H9 (cell line): Measurements from ENCODE around the gene DENR. TPM values are rescaled to one million over a fixed set of nuclear protein-coding genes. Genes with fewer than 3 reads are reported as not detected.

ENCODE experiments used
- DNase-seq: peaks from one replicate; pipeline ENCODE4 v3.0.0-alpha.2; 2017
- H2AFZ ChIP-seq: one replicate; pipeline ENCODE4 v1.6.1; 2013; ENCODE audit warnings: mild to moderate bottlenecking, low read length, control low read depth, moderate library complexity
- H2AK5ac ChIP-seq: 2 replicates; pipeline ENCODE4 v1.6.1; 2013; ENCODE audit warnings: low read length, control low read depth, mixed read lengths; ENCODE audit not compliant: insufficient read length
- H2BK120ac ChIP-seq: one replicate; pipeline ENCODE4 v1.6.1; 2013; ENCODE audit warnings: low read depth, mild to moderate bottlenecking, low read length, control low read depth, inconsistent platforms; ENCODE audit not compliant: poor library complexity, severe bottlenecking
- H2BK12ac ChIP-seq: 2 replicates; pipeline ENCODE4 v1.6.1; 2013; ENCODE audit warnings: low read length, control low read depth, mixed read lengths, low read depth; ENCODE audit not compliant: insufficient read length
- H2BK15ac ChIP-seq: 2 replicates; pipeline ENCODE4 v1.6.1; 2013; ENCODE audit warnings: low read depth, low read length, control low read depth
- H2BK20ac ChIP-seq: one replicate; pipeline ENCODE4 v1.6.1; 2013; ENCODE audit warnings: low read depth, mild to moderate bottlenecking, low read length, control low read depth, inconsistent platforms; ENCODE audit not compliant: poor library complexity, severe bottlenecking
- H2BK5ac ChIP-seq: 2 replicates; pipeline ENCODE4 v1.6.1; 2013; ENCODE audit warnings: low read length, control low read depth, mixed read lengths; ENCODE audit not compliant: insufficient read length
- H3K14ac ChIP-seq: 2 replicates; pipeline ENCODE4 v1.6.1; 2013; ENCODE audit warnings: low read length, control low read depth; ENCODE audit not compliant: insufficient read depth
- H3K18ac ChIP-seq: 2 replicates; pipeline ENCODE4 v1.6.1; 2013; ENCODE audit warnings: low read depth, mild to moderate bottlenecking, mixed read lengths, low read length, control low read depth; ENCODE audit not compliant: insufficient read length
- H3K23ac ChIP-seq: 2 replicates; pipeline ENCODE4 v1.6.1; 2013; ENCODE audit warnings: low read length, control low read depth, mixed read lengths, low read depth; ENCODE audit not compliant: insufficient read length
- H3K23me2 ChIP-seq: 2 replicates; pipeline ENCODE4 v1.6.1; 2013; ENCODE audit warnings: low read depth, mild to moderate bottlenecking, mixed read lengths, low read length, control low read depth; ENCODE audit not compliant: insufficient read length, poor library complexity, severe bottlenecking
- H3K27ac ChIP-seq: 2 replicates; pipeline ENCODE4 v1.5.1; 2013; ENCODE audit warnings: low read length, control low read depth, mixed read lengths, low read depth; ENCODE audit not compliant: insufficient read length
- H3K27me3 ChIP-seq: 2 replicates; pipeline ENCODE4 v1.6.1; 2013; ENCODE audit warnings: low read length, control low read depth, inconsistent platforms; ENCODE audit not compliant: insufficient read depth
- H3K4ac ChIP-seq: 2 replicates; pipeline ENCODE4 v1.6.1; 2013; ENCODE audit warnings: low read depth, mild to moderate bottlenecking, control low read depth, inconsistent platforms, low read length, moderate library complexity
- H3K4me1 ChIP-seq: 2 replicates; pipeline ENCODE4 v1.6.1; 2013; ENCODE audit warnings: low read length, control low read depth, inconsistent platforms; ENCODE audit not compliant: insufficient read depth
- H3K4me2 ChIP-seq: 2 replicates; pipeline ENCODE4 v1.6.1; 2013; ENCODE audit warnings: low read length, control low read depth, mixed read lengths; ENCODE audit not compliant: insufficient read length, insufficient read depth
- H3K56ac ChIP-seq: 2 replicates; pipeline ENCODE4 v1.6.1; 2013; ENCODE audit warnings: low read depth, mild to moderate bottlenecking, mixed read lengths, low read length, control low read depth; ENCODE audit not compliant: insufficient read length
- H3K79me1 ChIP-seq: 2 replicates; pipeline ENCODE4 v1.6.1; 2013; ENCODE audit warnings: low read depth, mild to moderate bottlenecking, moderate library complexity, low read length, control low read depth, inconsistent platforms; ENCODE audit not compliant: insufficient read depth, poor library complexity, severe bottlenecking
- H3K79me2 ChIP-seq: 2 replicates; pipeline ENCODE4 v1.6.1; 2013; ENCODE audit warnings: low read length, control low read depth, inconsistent platforms; ENCODE audit not compliant: insufficient read depth
- H3K9ac ChIP-seq: 2 replicates; pipeline ENCODE4 v1.6.1; 2013; ENCODE audit warnings: low read length, control low read depth, mixed read lengths; ENCODE audit not compliant: insufficient read length; ENCODE audit errors: extremely low read depth
- H3K9me3 ChIP-seq: one replicate; pipeline ENCODE4 v1.6.1; 2013; ENCODE audit warnings: low read depth, low read length, inconsistent platforms; ENCODE audit not compliant: control insufficient read depth
- H3T11ph ChIP-seq: one replicate; pipeline ENCODE4 v1.6.1; 2013; ENCODE audit warnings: mild to moderate bottlenecking, low read length, control low read depth, inconsistent platforms
- H4K20me1 ChIP-seq: one replicate; pipeline ENCODE4 v1.6.1; 2013; ENCODE audit not compliant: control insufficient read depth, insufficient read length, insufficient read depth
- H4K5ac ChIP-seq: 2 replicates; pipeline ENCODE4 v1.6.1; 2013; ENCODE audit warnings: low read depth, mild to moderate bottlenecking, mixed read lengths, low read length, control low read depth; ENCODE audit not compliant: insufficient read length
- H4K8ac ChIP-seq: replicated peaks from 2 replicates; pipeline ENCODE4 v1.6.1; 2013; ENCODE audit warnings: low read length, control low read depth, mixed read lengths, low read depth; ENCODE audit not compliant: insufficient read length
- H4K91ac ChIP-seq: 2 replicates; pipeline ENCODE4 v1.6.1; 2013; ENCODE audit warnings: low read depth, mild to moderate bottlenecking, moderate library complexity, mixed read lengths, low read length, control low read depth; ENCODE audit not compliant: insufficient read length
- H3K27ac Mint-ChIP-seq, 3 experiments: 2 replicates in 2 of 3; 3 replicates in 1 of 3; pipeline ENCODE4 v1.8.0; 2020 to 2021; ENCODE audit warnings: mixed read lengths in 3 of 3, mild to moderate bottlenecking in 1 of 3, moderate library complexity in 1 of 3
- H3K27me3 Mint-ChIP-seq: 2 replicates; pipeline ENCODE4 v1.8.0; 2021; ENCODE audit warnings: low read depth, mild to moderate bottlenecking, moderate library complexity, mixed read lengths
- H3K36me3 Mint-ChIP-seq, 3 experiments: 2 replicates in 2 of 3; 3 replicates in 1 of 3; pipeline ENCODE4 v1.8.0; 2020 to 2021; ENCODE audit warnings: low read depth in 3 of 3, mixed read lengths in 3 of 3; ENCODE audit not compliant: insufficient read depth in 1 of 3
- H3K4me1 Mint-ChIP-seq, 2 experiments: 2 replicates each; pipeline ENCODE4 v1.8.0; 2020; ENCODE audit warnings: mixed read lengths in 2 of 2
- H3K4me3 Mint-ChIP-seq, 2 experiments: 2 replicates in 1 of 2; 3 replicates in 1 of 2; pipeline ENCODE4 v1.8.0; 2020 to 2021; ENCODE audit warnings: mild to moderate bottlenecking in 2 of 2, mixed read lengths in 2 of 2, moderate library complexity in 1 of 2
- H3K9me3 Mint-ChIP-seq, 2 experiments: 2 replicates in 1 of 2; 3 replicates in 1 of 2; pipeline ENCODE4 v1.8.0; 2020; ENCODE audit warnings: mild to moderate bottlenecking in 2 of 2, mixed read lengths in 2 of 2, moderate library complexity in 1 of 2
- WGBS: extraction: QIAGEN DNeasy Blood & Tissue Kit; methylation state at CpG from one replicate; pipeline ENCODE4 v1.1.7; 2013; ENCODE audit warnings: missing lambda C conversion rate, low lambda C conversion rate, mixed read lengths; ENCODE audit not compliant: insufficient read length; ENCODE audit errors: extremely low coverage; 5-methylcytosine and 5-hydroxymethylcytosine counted together
- total RNA-seq: library from RNA; stranded (reverse); gene quantifications from 2 replicates; pipeline ENCODE4 v1.2.1, GENCODE V29; 2021
- TF ChIP-seq, protein P1 (sequence below): fragments of 200-600 bp; sonication (generic); conservative IDR thresholded peaks from 3 replicates; pipeline ENCODE4 v1.8.0; 2021; ENCODE audit warnings: antibody characterized with exemption, mild to moderate bottlenecking

Gene DENR
- total RNA-seq, 1 experiment from 2014 or later: 104 TPM

DNA sequence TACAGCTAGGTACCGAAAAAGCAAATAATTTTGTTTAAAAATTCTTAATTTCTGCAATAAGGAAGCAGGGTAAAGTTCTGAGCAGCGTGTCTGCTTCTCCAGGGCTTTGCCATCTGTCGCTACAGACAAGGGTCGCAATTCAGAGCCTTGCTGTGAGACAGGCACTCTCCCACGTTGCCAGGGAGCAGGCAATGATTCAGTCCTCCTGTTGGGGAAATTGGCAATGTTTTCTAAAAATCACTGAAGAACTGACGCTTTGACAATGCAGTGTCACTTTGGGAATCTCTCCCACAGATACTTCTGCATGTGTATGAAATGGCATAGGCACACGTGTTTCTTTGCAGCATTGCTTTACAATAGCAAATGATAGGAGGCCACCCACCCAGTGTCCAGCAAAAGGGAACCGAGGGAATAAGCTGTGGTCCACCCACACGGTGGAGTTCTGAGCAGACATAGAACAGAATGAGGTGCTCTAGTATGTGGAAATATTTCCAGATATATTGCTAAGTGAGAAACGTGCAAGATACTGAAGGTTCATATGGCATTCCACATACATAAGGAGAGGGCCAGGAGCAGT is 66.7 kb downstream of the DENR start:
- no peak overlapping the region for H4K91ac ChIP-seq
- no peak overlapping the region for H2BK12ac ChIP-seq
- H2BK15ac ChIP-seq: no peak overlapping the region
- H2BK120ac ChIP-seq: no peak overlapping the region
- H3K18ac ChIP-seq: no peak overlapping the region
- H3K9ac ChIP-seq: no peak overlapping the region
- no peak overlapping the region for H3K14ac ChIP-seq
- no peaks in the 10 kb centered on the region for H3K9me3 Mint-ChIP-seq
- no CpG with 5 or more reads among the region's 10 CpGs for WGBS
- no peak overlapping the region for H2AK5ac ChIP-seq
- no peak overlapping the region for H3K4me2 ChIP-seq
- no peaks in the 10 kb centered on the region for H4K20me1 ChIP-seq
- no peak for DNase-seq
- no peaks in the 10 kb centered on the region for H3K79me1 ChIP-seq
- no peaks in the 10 kb centered on the region for H3K27me3 ChIP-seq
- no peak overlapping the region for H3K27ac ChIP-seq
- H3K36me3 Mint-ChIP-seq: no peaks in the 10 kb centered on the region
- no peaks in the 10 kb centered on the region for H3K4me1 ChIP-seq
- no peaks in the 10 kb centered on the region for H3K79me2 ChIP-seq
- H3K23ac ChIP-seq: no peak overlapping the region
- H3K4ac ChIP-seq: no peak overlapping the region
- H4K5ac ChIP-seq: no peak overlapping the region
- no peak overlapping the region for H3K56ac ChIP-seq
- no peaks in the 10 kb centered on the region for H3K9me3 ChIP-seq
- no peak overlapping the region for H2AFZ ChIP-seq
- H3K4me1 Mint-ChIP-seq: no peaks in the 10 kb centered on the region
- TF ChIP-seq, protein P1, sequence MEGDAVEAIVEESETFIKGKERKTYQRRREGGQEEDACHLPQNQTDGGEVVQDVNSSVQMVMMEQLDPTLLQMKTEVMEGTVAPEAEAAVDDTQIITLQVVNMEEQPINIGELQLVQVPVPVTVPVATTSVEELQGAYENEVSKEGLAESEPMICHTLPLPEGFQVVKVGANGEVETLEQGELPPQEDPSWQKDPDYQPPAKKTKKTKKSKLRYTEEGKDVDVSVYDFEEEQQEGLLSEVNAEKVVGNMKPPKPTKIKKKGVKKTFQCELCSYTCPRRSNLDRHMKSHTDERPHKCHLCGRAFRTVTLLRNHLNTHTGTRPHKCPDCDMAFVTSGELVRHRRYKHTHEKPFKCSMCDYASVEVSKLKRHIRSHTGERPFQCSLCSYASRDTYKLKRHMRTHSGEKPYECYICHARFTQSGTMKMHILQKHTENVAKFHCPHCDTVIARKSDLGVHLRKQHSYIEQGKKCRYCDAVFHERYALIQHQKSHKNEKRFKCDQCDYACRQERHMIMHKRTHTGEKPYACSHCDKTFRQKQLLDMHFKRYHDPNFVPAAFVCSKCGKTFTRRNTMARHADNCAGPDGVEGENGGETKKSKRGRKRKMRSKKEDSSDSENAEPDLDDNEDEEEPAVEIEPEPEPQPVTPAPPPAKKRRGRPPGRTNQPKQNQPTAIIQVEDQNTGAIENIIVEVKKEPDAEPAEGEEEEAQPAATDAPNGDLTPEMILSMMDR: no peak
- no peak overlapping the region for H3T11ph ChIP-seq
- H3K27me3 Mint-ChIP-seq: peaks cover 24% of the 10 kb centered on the region
- no peaks in the 10 kb centered on the region for H3K23me2 ChIP-seq
- H3K27ac Mint-ChIP-seq: no peak overlapping the region
- no peak overlapping the region for H3K4me3 Mint-ChIP-seq
- no peak overlapping the region for H2BK20ac ChIP-seq
- no peak overlapping the region for H4K8ac ChIP-seq
- no peak overlapping the region for H2BK5ac ChIP-seq
